ENCODE data around the gene ARHGAP26.

The ARHGAP26 gene

DNA sequence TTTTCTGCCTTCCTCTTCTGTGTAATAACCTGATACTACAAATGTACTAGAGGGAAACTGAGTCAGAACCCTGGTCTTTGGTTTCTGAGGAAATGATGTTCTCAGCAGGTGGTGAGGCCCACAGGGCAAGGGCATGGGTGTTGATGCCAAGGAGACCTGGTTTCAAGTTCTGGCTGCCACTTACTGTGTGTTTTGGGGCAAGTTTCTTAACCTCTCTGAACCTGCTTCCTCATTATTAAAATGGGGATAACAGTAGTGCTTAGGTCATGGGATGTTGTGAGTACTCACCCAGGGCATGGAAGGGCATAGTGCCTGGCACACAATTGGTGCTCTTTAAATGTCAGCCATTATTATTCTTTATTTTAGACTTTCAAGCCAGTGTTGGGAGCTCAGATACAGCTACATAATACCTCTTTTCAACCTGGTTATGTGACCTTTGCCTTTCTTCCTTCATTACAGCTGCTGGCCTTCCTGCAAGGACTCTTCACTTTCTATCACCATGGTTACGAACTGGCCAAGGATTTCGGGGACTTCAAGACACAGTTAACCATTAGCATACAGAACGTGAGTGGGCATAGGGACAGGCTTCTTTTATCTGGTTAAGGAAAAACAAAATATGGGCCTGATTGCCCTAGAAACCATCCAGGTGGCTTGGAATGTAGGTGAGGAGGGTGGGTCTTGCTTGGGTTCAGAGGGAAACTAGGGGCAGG is 131.5 kb downstream of the ARHGAP26 start:
- DNase-seq (ENCODE audit: low read depth in 2 of 3, low spot score in 2 of 3): no peak

DNA sequence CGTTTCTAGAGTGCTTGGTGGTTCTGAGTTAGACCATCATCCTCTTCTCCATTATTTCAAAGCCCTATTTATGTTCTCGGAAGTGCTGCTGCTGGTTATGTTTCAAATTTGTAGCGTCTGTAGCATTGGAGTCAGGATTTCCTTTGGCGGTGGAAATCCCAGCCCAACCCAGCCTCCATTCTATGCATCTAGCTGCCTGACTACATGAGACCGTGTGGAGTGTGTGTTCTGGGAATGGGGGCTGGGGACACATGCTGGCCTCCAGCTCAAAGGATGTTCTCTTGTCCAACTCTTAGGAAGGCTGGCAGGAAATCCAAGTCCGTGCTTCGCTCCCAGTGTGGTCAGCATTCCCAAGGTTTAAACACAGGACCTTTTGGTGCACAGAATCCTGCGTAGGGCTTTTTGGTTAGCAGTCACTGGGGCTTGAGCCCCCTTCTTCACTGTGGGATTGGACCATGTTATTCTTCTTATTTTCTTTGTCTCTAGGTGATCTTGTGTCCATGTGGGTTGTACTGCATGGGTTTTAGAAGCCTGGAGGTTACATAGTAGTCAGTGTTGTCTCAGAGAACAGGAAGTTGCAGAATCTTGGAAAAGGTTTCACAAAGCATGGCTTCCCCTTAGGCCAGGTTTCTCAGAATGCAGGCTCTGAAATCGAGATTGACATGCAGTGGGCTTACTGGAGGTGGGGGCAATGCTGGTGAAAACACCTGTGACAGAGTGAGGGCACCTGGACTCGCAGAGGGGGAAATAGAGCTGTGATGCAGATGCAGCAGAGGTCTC is 132.2 kb downstream of the ARHGAP26 start:
- DNase-seq (ENCODE audit: low read depth in 2 of 3, low spot score in 2 of 3): no peak

DNA sequence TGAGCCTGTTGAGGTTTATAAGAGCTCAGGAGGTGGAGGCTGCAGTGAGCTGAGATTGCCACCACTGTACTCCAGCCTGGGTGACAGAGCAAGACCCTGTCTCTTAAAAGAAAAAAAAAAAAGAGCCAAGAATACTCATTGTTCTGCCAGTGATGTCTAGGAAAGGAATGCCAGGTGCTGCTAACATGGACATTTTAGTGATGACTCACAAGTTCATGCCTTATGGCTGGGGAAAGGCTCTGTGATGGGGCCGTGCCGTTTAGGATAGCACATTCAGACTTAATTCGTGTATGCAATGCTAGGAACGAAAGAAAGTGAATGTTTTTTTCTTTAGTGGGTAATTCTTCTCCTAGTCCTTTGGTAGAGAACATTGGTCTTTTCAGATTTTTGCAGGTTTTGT is 134.2 kb downstream of the ARHGAP26 start:
- DNase-seq (ENCODE audit: low read depth in 2 of 3, low spot score in 2 of 3): no peak

DNA sequence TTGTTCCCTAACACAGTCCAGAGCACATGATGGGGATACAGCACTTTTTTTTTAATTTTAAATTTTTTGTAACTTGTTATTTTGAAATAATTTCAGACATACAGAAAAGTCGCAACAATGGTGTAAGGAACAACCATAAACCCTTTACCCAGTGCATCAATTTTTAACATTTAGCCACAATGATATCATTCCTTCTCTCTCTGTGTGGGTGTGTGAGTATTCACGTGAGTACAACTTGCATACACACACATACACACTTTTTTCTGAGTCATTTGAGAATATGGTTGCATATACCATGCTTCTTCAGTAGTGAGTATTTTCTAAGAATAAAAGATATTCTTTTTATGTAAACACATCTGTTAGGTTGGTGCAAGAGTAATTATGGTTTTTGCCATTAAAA is 135.2 kb downstream of the ARHGAP26 start:
- DNase-seq (ENCODE audit: low read depth in 2 of 3, low spot score in 2 of 3): no peak

DNA sequence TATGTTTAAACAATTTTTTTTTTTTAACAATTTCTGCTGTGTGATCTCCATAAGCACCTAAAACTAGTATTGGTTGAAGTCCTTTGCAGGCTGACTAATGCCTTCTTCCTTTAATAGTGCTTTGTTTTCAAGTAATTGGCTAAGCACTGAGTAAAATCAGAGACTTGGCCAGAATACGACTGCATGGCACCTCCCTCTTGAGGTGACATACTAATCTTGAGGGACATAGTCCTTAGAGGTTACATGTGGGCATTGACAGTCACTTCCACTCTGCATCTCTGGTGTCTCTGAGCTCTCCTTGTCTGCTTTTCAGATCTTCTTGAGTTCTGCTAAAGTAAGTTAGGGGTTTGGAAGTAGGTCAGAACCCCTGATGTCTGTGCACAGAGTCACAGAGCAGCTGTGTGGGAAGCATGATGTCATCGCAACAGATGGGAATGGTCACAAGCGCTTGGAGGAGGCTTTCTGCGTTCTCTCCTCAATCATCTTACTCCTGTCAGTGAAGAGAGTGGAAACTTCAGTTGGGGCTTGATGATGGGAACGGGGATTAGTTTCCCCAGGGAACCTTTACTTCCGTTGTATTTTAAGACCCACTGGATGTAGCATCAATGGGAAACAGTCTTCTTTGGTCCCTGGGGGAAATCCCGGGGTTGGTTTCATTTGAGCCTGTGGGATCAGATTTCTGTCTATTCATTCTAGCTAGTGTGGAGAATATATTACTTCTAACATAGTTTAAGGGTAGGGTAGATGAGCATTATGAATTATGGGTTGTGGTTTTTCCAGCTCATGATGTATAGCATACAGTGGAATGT is 136.9 kb downstream of the ARHGAP26 start:
- no peak for DNase-seq (ENCODE audit: low read depth in 2 of 3, low spot score in 2 of 3)

DNA sequence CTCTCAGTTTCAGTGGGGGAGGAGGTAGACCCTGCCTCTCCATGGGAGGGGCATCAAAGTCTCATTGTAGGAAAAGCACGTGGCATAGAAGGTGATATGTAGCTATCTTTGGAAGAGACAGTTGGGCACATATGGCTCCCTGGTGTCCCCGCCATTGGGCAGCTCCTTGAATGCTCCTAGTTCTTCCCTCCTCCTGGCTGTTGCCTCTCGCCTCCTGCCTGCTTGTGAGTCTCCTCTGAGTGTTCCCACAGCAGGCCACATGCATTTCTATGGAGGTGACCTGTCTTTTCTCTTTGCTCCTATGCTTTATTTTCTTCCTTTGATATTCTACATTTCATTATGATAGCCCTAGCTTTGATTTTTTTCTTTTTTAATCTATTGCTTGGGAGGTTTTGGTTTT is 138.5 kb downstream of the ARHGAP26 start:
- DNase-seq (ENCODE audit: low read depth in 2 of 3, low spot score in 2 of 3): no peak

DNA sequence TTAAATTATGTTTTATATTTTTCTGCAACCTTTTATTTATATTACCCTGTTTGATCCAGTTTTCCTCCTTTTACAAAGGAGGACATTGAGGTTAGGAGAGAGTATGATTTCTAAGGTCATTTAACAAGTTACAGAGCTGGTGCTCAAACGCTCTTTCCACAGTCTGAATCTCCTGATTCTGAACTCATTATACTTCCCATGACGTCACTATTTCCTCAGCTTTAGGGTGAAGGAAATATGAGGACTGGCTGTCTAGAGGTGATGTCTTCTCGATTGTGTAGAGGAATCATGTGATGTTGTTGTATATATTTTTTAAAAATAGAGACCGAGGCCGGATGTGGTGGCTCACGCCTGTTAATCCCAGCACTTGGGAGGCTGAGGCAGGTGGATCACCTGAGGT is 140.0 kb downstream of the ARHGAP26 start:
- no peak for DNase-seq (ENCODE audit: low read depth in 2 of 3, low spot score in 2 of 3)

DNA sequence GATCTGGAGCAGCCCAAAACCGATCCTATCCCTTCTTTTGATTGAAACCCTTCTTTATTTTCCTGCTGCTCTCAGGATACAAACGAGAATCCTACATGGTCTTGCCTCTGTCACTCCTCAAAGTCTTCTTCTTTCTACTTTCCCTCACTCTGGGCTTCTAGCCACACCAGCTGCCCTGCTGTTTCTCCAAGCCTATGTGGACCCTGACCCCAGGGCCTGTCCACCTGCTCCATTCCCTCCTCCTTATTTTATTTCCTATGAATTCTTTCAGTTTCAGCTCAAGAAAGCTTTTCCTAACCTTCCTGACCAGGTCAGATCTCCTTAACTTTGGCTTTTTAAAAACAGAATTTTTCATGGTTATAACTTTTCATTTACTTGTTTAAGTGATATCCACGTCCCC is 141.0 kb downstream of the ARHGAP26 start:
- DNase-seq (ENCODE audit: low read depth in 2 of 3, low spot score in 2 of 3): no peak

DNA sequence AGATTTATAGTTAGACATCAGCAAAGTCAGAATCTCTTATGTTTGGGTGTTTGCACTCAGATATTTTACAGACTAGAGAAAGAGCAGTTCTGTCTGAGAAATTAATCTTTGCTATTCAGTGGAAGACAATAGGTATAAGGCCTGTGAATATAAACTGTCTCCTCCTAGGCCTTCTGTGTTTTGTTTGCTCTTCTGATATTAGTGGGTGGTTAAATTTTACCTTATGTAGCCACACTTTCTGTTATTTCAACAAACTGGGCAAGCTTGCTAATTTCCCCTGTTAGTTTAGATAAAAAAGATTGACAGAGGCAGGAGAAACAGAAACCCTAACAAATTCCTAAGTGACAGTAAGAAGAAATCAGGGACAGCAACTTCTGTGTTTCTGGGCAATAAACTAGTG is 141.6 kb downstream of the ARHGAP26 start:
- no peak for DNase-seq (ENCODE audit: low read depth in 2 of 3, low spot score in 2 of 3)

DNA sequence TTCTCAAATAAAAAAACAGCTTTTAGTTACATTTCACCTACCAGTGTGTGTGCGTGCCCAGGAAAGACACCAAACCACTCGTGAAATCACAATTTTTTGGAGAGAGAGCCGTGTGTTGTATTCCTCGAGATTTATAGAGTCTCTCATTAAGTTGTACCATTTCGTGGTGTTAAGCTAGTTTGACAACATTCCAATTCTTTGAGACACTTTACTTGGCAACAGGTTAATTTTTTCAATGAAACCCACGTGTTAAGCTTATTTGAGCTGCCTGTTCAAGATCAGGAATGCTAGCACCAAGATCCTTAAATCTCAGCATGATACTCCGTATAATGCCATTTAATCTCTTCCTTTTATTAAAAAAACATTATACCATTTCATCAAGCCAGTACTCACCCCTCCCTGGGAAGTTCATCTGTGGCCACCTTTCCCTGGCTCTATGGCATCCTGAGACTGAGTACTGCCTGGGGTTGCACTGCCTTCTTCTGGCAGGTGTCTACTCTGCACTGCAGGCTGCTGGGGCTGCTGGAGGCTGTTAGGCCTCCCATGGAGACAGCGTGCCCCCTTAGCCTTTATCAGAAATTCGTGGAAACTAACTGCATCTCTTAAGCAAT is 143.7 kb downstream of the ARHGAP26 start:
- no peak for DNase-seq (ENCODE audit: low read depth in 2 of 3, low spot score in 2 of 3)

DNA sequence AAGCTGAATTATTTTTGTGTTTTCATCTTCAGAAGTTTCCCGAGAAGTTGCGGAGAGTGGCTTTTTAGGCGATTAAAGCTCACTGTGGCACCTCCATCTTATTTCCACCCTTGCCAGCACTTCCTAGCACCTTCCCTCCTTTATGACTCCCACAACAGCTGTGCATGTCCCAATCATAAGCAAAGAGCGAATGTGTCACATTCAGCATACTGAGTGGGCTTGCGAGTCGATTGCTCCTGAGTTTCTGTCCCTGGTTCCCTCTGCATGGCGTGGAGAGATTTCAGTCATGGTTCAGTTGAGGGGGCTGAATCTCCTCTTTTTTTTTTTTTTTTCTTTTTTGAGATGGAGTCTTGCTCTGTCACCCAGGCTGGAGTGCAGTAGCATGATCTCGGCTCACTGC is 144.9 kb downstream of the ARHGAP26 start:
- no peak for DNase-seq (ENCODE audit: low read depth in 2 of 3, low spot score in 2 of 3)

DNA sequence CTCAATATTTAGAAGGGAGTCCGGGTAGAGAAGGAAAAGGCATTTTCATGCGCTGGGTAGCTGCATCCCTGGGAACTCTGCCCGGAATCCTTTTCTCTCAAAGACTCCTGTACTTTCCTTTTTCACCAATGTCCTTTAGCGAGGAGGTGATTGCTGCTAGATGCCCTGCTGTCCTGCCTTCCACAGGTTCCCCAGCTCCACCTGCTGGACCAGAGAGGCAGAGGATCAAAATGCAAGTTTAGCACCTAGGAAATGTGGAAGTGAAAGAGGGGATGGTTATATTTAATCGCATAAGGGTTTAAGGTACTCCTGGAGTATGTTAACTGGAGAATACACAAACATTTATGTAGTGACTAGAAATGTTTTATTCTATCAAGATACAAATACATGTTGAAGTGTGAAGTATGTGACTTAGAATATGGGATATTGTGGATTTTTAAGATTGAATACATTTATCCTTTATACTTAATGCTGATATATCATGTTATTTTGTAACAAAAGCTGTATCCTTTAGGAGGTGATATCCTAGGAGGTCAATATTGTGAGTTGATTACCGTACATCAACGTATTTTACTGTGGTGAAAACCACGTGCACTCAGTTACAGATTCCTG is 145.7 kb downstream of the ARHGAP26 start:
- no peak for DNase-seq (ENCODE audit: low read depth in 2 of 3, low spot score in 2 of 3)

DNA sequence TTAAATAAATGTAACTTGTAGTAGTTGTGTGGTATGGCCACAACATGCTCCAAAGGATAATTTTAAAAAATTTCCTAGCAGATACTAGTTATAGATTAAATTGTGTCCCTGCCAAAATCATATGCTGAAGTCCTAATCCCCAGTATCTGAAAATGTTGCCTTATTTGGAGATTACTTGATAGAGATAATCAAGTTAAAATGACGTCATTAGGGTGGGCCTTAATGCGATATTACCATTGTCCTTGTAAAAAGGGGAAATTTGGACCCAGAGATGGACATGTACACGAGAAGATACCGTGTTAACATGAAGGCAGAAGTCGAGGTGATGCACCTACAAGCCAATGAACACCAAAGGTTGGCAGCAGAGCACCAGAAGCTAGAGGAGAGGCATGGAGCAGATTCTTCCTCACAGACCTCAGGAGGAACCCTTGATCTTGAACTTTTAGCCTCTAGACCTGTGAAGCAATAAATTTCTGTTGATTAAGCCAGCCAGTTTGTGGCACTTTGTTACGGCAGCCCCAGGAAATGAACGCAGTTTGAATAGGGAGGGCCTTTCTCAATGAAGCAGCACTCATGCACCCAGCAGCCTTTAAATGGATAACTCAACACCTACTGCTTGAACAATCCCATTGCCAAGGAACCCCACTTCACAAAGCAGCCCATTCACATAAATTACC is 148.9 kb downstream of the ARHGAP26 start:
- DNase-seq (ENCODE audit: low read depth in 2 of 3, low spot score in 2 of 3): no peak

DNA sequence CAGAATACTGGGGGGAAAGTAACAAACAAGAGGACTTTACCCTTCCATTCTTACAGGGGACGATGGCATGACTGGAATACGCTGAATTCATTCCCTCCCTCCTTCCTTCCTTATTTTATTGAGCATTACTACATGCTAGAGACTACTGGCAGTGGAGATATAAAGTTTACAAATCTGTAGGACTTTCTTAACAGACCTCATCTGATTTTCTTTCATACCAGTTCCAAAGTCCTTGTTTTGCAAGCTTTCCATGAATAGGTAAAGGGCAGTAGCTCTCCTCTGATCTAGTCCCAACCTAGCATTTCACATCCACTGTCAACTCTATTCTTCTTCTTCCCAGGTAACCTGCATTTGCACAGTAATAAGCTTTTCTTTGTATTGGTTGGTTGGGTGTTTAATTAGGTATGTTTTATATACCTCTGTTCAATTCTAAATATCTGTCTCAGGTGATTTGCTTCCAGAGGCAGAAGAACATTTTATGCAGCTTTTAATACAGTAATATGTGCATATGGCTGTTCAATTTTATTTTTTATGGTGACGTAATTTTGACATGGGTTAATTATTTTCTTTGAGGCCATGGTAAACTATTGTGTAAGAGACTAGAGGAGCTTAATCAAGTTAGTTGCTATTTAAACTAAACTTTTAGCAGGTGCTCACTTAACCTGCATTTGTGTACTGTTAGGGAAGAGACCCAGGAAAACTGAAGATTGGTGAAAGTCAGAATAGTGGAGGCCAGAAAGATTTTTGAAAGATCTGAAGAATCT is 150.9 kb downstream of the ARHGAP26 start:
- no peak for DNase-seq (ENCODE audit: low read depth in 2 of 3, low spot score in 2 of 3)

DNA sequence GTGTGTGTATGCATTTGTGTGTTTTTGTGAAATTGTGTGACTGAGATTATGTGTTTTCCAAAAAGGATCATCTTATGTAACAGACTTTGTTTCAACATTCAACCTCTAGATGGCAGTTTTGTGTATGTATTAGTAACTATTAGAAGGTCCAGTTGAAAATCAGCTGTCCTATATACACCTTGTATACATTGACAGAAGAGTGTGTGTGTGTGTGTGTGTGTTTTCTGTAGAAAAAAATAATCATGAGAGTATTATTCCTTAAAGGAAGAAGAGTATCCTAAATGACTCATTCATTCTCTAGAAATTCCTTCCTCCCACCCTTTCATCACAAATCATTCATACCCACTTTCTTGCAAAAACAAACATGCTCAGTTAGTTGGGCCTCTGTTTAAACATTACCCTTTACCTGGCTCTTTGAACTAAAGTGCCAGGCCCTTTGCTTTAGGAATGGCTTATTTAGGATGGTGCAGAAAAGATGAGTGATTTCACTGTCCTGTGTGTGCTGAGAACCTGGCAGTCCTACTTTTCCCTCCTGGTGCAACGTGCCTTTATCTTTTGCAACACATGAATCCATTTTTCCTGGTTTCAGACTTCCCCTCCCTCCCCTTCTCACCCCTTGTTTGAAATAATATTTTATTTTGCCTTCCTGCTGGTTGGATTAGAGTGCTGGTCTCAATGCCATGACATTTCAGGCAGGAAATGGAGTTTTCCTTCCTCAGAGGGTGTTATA is 152.2 kb downstream of the ARHGAP26 start:
- no peak for DNase-seq (ENCODE audit: low read depth in 2 of 3, low spot score in 2 of 3)

DNA sequence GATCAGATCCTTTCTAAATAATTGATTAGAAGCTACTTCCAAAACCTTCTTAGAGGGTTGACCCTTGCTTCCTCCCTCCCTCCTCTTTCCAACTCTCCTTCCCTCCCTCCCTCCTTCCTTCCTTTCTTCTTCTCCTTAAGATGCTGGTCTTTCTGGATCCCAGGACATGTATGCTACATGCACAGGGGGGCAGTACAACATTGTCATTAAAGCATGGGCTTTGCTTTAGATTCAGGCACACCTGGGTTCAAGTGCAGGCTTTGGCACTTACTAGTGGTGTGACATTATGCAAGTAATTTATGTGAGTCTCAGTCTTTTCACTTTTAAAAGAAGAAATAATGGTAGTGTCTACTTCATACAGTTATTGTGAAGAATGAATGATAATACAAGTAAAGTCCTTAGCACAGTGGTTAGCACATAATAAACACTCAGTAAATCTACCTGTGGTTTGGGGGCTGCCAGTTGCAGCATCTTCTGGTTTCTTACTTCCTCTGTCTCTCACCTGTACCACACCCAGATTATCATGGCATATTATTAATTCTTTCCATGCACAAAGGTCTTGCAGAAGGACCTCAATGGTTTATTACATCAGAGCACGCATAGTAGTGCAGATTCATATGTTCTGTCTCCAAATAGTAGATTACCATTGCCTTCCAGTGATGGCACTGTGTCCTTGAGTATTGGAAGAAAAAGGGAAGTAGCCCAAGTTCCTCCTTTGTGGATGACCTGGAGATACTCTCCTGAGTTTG is 154.1 kb downstream of the ARHGAP26 start:
- no peak for DNase-seq (ENCODE audit: low read depth in 2 of 3, low spot score in 2 of 3)

DNA sequence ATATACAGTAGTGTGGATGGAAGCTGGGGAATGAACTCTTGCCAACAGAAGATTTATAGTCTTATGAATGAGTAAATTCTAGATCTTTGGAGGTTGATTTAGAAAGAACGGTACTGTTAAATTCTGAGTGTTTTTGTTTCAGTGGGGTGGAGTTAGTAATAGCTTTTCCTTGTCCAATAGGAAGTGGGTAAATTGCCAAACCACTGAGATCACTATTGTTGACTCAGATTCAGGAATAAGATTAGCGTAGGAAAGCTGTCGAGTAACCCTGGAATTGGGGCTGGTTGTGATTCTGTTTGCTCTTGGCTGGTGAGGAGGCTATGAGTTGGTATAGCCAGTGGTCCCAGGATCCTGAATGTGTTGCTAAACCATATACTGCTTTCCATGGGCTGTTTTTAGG is 155.6 kb downstream of the ARHGAP26 start:
- no peak for DNase-seq (ENCODE audit: low read depth in 2 of 3, low spot score in 2 of 3)

DNA sequence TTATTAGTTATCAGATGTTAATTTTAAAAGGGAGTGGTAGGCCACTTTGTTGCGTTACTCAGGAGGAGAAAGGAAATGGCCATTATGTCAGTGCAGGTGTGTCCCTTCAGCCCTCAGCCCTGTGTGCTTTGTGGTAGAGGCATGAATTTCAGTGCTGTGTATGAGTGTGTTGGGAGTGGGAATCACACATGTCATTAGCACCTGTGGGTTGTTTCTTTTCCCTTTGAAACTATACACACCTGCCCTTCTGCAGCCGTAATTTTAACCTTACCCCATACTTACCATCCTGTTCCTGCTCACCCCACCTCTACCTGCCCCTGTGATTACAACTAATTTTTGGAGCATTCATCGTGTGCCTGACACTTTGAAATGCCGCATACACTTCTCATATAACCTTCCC is 156.4 kb downstream of the ARHGAP26 start:
- no peak for DNase-seq (ENCODE audit: low read depth in 2 of 3, low spot score in 2 of 3)

Measured in activated CD8-positive, alpha-beta memory T cell treated with anti-CD3 and anti-CD28 coated beads for 48 hours (primary cell).